K562 (cell line): ENCODE data around the gene TALDO1.

Experiments
- CTCF ChIP-seq, 3 experiments: IDR thresholded peaks in 2 of 3; conservative IDR thresholded peaks in 1 of 3; 2 replicates each; pipeline ENCODE4 v1.5.1; 2011 to 2012; ENCODE audit warnings: low read length in 3 of 3, mild to moderate bottlenecking in 3 of 3, control low read depth in 2 of 3, improper control_type of control experiment in 1 of 3, inconsistent platforms in 1 of 3, low read depth in 1 of 3, mixed read lengths in 1 of 3, moderate library complexity in 1 of 3; ENCODE audit not compliant: insufficient read depth in 2 of 3
- E2F5 ChIP-seq: sonication (generic); formaldehyde crosslinking; IDR thresholded peaks from 2 replicates; pipeline ENCODE4 v1.8.0; 2022; ENCODE audit warnings: mild to moderate bottlenecking, missing genetic modification reagents
- SIN3A ChIP-seq, 2 experiments: fragments of 150-350 bp in 1 of 2; IDR thresholded peaks; 2 replicates each; pipeline ENCODE4 v1.6.1; 2011 to 2016; ENCODE audit warnings: borderline replicate concordance in 2 of 2, low read depth in 2 of 2, low read length in 2 of 2, mild to moderate bottlenecking in 2 of 2, moderate library complexity in 2 of 2; ENCODE audit not compliant: control insufficient read depth in 1 of 2
- TCF7 ChIP-seq: sonication (generic); IDR thresholded peaks from 2 replicates; pipeline ENCODE4 v1.6.1; 2016; ENCODE audit warnings: antibody characterized with exemption, borderline replicate concordance
- ZBTB1 ChIP-seq: sonication (generic); formaldehyde crosslinking; IDR thresholded peaks from 2 replicates; pipeline ENCODE4 v1.8.1; 2023; ENCODE audit warnings: missing genetic modification reagents, low read depth, mild to moderate bottlenecking, borderline replicate concordance
- ZBTB11 ChIP-seq, 3 experiments: fragments of 200-800 bp in 1 of 3; fragments of 250-450 bp in 1 of 3; fragments of 450-650 bp in 1 of 3; sonication (Bioruptor Pico) in 1 of 3; sonication (Bioruptor generic) in 1 of 3; formaldehyde crosslinking in 1 of 3; IDR thresholded peaks; 2 replicates each; pipeline versions ENCODE4 v1.6.1 to v1.8.0; 2016 to 2022; ENCODE audit warnings: mild to moderate bottlenecking in 2 of 3, missing genetic modification characterization in 2 of 3, missing compliant biosample characterization in 1 of 3, moderate library complexity in 1 of 3
- ZNF263 ChIP-seq: sonication (generic); formaldehyde crosslinking; IDR thresholded peaks from 2 replicates; pipeline ENCODE4 v1.8.0; 2022; ENCODE audit warnings: mild to moderate bottlenecking, missing genetic modification reagents, borderline replicate concordance
- TF ChIP-seq, protein P1 (sequence below): fragments of 450-650 bp; IDR thresholded peaks from 2 replicates; pipeline ENCODE4 v1.6.1; 2016

DNA sequence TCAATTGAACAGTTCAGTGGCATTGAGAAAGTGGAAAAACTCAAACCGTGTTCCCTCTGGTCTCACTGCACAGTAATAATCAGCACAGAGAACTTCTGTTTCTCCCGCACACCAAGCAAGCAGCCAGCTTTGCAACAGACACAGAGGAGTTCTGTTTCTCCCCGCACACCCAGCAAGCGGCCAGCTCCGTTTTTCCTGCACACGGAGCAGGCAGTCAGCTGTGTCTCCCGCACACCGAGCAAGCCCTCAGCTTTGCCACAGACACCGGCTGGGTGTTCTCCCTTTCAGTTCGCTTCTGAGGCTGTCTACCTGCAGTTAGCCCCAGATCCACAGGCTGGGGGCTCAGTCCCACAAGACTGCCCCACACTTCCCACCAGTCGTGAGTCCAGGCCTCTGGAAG lies 9.9 kb upstream of the TALDO1 start:
- TF ChIP-seq, protein P1, sequence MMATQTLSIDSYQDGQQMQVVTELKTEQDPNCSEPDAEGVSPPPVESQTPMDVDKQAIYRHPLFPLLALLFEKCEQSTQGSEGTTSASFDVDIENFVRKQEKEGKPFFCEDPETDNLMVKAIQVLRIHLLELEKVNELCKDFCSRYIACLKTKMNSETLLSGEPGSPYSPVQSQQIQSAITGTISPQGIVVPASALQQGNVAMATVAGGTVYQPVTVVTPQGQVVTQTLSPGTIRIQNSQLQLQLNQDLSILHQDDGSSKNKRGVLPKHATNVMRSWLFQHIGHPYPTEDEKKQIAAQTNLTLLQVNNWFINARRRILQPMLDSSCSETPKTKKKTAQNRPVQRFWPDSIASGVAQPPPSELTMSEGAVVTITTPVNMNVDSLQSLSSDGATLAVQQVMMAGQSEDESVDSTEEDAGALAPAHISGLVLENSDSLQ = no peak
- no peak for TF ChIP-seq ZBTB1 (CRISPR knock-in tag)
- no peak for TF ChIP-seq E2F5 (CRISPR knock-in tag)
- TF ChIP-seq SIN3A (IDR thresholded peaks at IDR 0.05; ENCODE audit: borderline replicate concordance in 2 of 2, control insufficient read depth in 1 of 2, low read depth in 2 of 2, low read length in 2 of 2) = no peak
- no peak for TF ChIP-seq TCF7
- TF ChIP-seq ZBTB11 (CRISPR knock-in tag; IDR thresholded peaks at IDR 0.05) = no peak
- no peak for TF ChIP-seq CTCF (IDR thresholded peaks at IDR 0.05 in 2 of 3, conservative IDR thresholded peaks at IDR 0.05 in 1 of 3; ENCODE audit: insufficient read depth in 2 of 3, low read depth in 1 of 3, low read length in 3 of 3)
- no peak for TF ChIP-seq ZNF263 (CRISPR knock-in tag)
